Ovary (tissue), 9 donors: ENCODE results near the gene POLE3. TPM values are rescaled to one million over a fixed set of nuclear protein-coding genes. Genes with fewer than 3 reads are reported as not detected.
A peak's percentile ranks its signal among the peaks of the same experiment; 100 is the strongest.

Experiments
- DNase-seq, 5 donors: peaks; one replicate each; pipeline ENCODE4 v3.0.0-alpha.2; 2019 to 2020
- H3K27ac ChIP-seq, 2 donors: fragments of 200-600 bp; one replicate each; pipeline versions ENCODE4 v1.5.1 to v1.8.0; 2019 to 2022
- H3K27me3 ChIP-seq: fragments of 200-600 bp; one replicate; pipeline ENCODE4 v1.8.0; 2022
- H3K36me3 ChIP-seq: fragments of 200-600 bp; sonication (generic); one replicate; pipeline ENCODE4 v1.5.1; 2019
- H3K4me1 ChIP-seq: one replicate; pipeline ENCODE4 v1.8.1; 2013; ENCODE audit warnings: mild to moderate bottlenecking, moderate library complexity; ENCODE audit not compliant: insufficient read depth
- H3K4me3 ChIP-seq: fragments of 200-600 bp; sonication (generic); one replicate; pipeline ENCODE4 v1.5.1; 2017
- H3K9me3 ChIP-seq, 2 donors: fragments of 200-600 bp in 1 of 2; sonication (generic) in 1 of 2; one replicate each; pipeline versions ENCODE4 v1.5.1 to v1.8.1; 2013 to 2019; ENCODE audit warnings: mild to moderate bottlenecking in 1 of 2, moderate library complexity in 1 of 2
- CTCF ChIP-seq, 3 donors: fragments of 450-650 bp in 2 of 3; fragments of 200-600 bp in 1 of 3; IDR thresholded peaks; one replicate each; pipeline versions ENCODE4 v1.5.1 to v1.8.0; 2016 to 2022; ENCODE audit warnings: antibody characterized with exemption in 3 of 3, mild to moderate bottlenecking in 1 of 3
- EP300 ChIP-seq: sonication (generic); formaldehyde crosslinking; IDR thresholded peaks from one replicate; pipeline ENCODE4 v1.6.1; 2017; ENCODE audit warnings: antibody characterized with exemption
- POLR2A ChIP-seq: fragments of 450-650 bp; IDR thresholded peaks from one replicate; pipeline ENCODE4 v1.6.1; 2017; ENCODE audit warnings: antibody characterized with exemption, mild to moderate bottlenecking, moderate library complexity
- WGBS, 3 donors: extraction: QIAGEN DNeasy Blood & Tissue Kit in 1 of 3; methylation state at CpG; one replicate each; pipeline versions ENCODE4 v1.1.5 to v1.1.7; 2013 to 2017; 5-methylcytosine and 5-hydroxymethylcytosine counted together
- intact Hi-C, 4 donors: fragments of 100-400 bp; cut with DNase I; formaldehyde crosslinking; loops; one replicate each; pipeline versions ENCODE4 v1.11.0 to v1.15.1; 2022 to 2023
- polyA plus RNA-seq, 2 donors: library from polyadenylated mRNA; stranded (reverse); fragments of 200-250 nt in 1 of 2; fragments of 350-450 nt in 1 of 2; fragmentation: Illumina TruSeq in 1 of 2; extraction: RNeasy Lipid Tissue Mini Kit (QIAGEN cat#74804) in 1 of 2; gene quantifications; one replicate each; pipeline ENCODE4 v1.2.3, GENCODE V29; 2013 to 2014
- total RNA-seq, 7 donors: library from RNA; depleted of rRNA in 2 of 7; stranded (reverse); fragments of >200 nt in 2 of 7; fragmentation: NEBNext Ultra II Directional in 3 of 7; extraction: Animal tissue kit (Norgen Biotek cat#: 25700) in 3 of 7; gene quantifications; one replicate each; pipeline versions ENCODE4 v1.1.0 to v1.2.4, GENCODE V29; 2016 to 2023
- donor health status: DM: no; HTN: no; CAD: no; lungs with moderate emphysema.
- donor health status: DM: no; HTN: no; CAD: no.
- donor health status: Bipolar disorder and iron deficiency.
- donor health status: DM: yes; HTN: yes; CAD: no.
- donor health status: DM: no; HTN: no; CAD: no.
- donor health status: DM: yes; HTN: yes; CAD: no.

POLE3 gene
- total and polyA plus RNA-seq, 9 donors = 12.3 to 53.6 (median 25.9) TPM

GRCh38 chr9:113403646-113404045 lies 6.8 kb downstream of the POLE3 start:
- no peaks in the 10 kb centered on the region for H3K9me3 ChIP-seq
- H3K27ac ChIP-seq = no peak overlapping the region
- no peak for TF ChIP-seq EP300
- TF ChIP-seq CTCF (IDR thresholded peaks at IDR 0.05) = no peak
- TF ChIP-seq POLR2A = no peak
- WGBS, 3 donors = 76 to 82% (median 81%) methylated on average over 2 of the region's 2 CpGs
- H3K4me1 ChIP-seq = peaks cover 4% of the 10 kb centered on the region
- H3K27me3 ChIP-seq = no peaks in the 10 kb centered on the region
- intact Hi-C loops = loop anchor here in 3 of 4 donors (5.0 to 10.0 kb wide), 3 partner anchors 99 to 131 kb away; partner anchors contain the start of genes CDC26 (in 1 of the 3), PRPF4 (in 1 of the 3) and RNF183 (in 1 of the 3)
- H3K36me3 ChIP-seq = no peaks in the 10 kb centered on the region
- no peak overlapping the region for H3K4me3 ChIP-seq
- no peak for DNase-seq

DNA sequence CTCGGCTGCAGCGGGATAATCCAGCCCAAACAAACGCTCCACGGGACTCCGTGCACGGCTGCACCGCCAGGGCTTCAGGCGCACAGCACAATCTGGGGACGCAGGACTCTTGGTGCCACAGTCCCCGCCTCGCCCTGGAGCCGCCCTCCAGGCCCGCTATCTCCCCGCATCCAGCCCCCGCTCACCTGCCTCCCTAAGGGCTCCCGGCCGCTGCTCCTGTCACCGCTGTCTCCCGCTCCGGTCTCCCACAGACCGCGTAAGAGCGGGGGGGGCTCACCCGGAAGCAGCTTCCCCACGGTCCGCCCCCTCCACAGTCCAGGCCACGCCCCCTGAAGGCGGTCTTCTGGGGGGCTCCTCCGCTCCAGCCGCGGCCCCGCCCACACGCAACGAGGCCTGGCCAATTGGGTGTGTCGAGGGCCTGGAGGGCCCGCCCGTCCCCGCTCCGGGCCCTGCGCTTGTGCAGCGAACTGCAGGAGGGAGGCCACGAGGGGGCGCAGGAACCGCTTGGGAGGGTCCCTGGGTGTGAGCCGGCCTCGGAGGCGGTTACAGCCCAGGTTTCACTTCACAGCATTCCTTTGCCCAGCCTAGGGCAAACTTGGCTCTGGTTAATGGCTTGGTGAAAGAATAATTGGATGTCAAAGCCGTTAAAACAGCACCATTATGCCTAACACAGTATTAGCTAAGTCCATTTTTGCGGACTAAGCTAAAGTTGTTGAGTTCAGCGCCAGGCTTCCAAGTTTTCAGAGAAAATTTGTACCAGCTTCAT lies 9.3 kb downstream of the POLE3 start, which contains the start of gene ALAD:
Gene ALAD (minus strand): TSS at position 258 of the 766 bp plus-strand sequence. CDS start 7,725 bp downstream, outside the sequence.
- intact Hi-C loops = loop anchor here in 3 of 4 donors (5.0 to 10.0 kb wide), 3 partner anchors 96 to 129 kb away; partner anchors contain the start of genes CDC26 (in 1 of the 3), PRPF4 (in 1 of the 3) and RNF183 (in 1 of the 3)
- H3K27me3 ChIP-seq = no peaks in the 10 kb centered on the region
- WGBS, 3 donors = 2 to 3% (median 3%) methylated on average over 43 to 50 of the region's 50 CpGs
- peak; percentile 99 to 100 (median 100) for DNase-seq
- TF ChIP-seq POLR2A = no peak
- TF ChIP-seq CTCF (IDR thresholded peaks at IDR 0.05) = peak; percentile 92 to 97 (median 96)
- no peaks in the 10 kb centered on the region for H3K36me3 ChIP-seq
- no peaks in the 10 kb centered on the region for H3K9me3 ChIP-seq
- peaks cover 6% of the 10 kb centered on the region for H3K4me1 ChIP-seq
- peak within 1 kb of the TSS; percentile 17 to 29 for H3K27ac ChIP-seq
- H3K4me3 ChIP-seq = peak within 1 kb of the TSS; percentile 71

- no peak for DNase-seq
- Histone ChIP-seq H3K4me3 (no peak overlapping the region), H3K9me3 (no peaks in the 10 kb centered on the region), H3K4me1 (peaks cover 6% of the 10 kb centered on the region), H3K27ac (no peak overlapping the region), H3K27me3 (no peaks in the 10 kb centered on the region), H3K36me3 (no peaks in the 10 kb centered on the region)
- WGBS, 3 donors = 76 to 85% (median 82%) methylated on average over 3 of the region's 3 CpGs
- intact Hi-C loops = loop anchor here in 3 of 4 donors (5.0 to 10.0 kb wide), 3 partner anchors 95 to 127 kb away; partner anchors contain the start of genes CDC26 (in 1 of the 3), PRPF4 (in 1 of the 3) and RNF183 (in 1 of the 3)
- TF ChIP-seq POLR2A = no peak
- no peak for TF ChIP-seq CTCF (IDR thresholded peaks at IDR 0.05)
- no peak for TF ChIP-seq EP300
Observed at GRCh38 chr9:113399646-113400200, 10.8 kb downstream of the POLE3 start.

GRCh38 chr9:113398796-113399195 lies 11.7 kb downstream of the POLE3 start:
- H3K36me3 ChIP-seq = no peaks in the 10 kb centered on the region
- TF ChIP-seq POLR2A (no peak), EP300 (no peak), CTCF (IDR thresholded peaks at IDR 0.05) (no peak)
- no peak for DNase-seq
- H3K27ac ChIP-seq = peak overlapping the region in 1 of 2 donors; percentile 3
- peaks cover 6% of the 10 kb centered on the region for H3K4me1 ChIP-seq
- H3K4me3 ChIP-seq = no peak overlapping the region
- 66 to 91% (median 72%) methylated on average over 5 of the region's 5 CpGs for WGBS, 3 donors
- no peaks in the 10 kb centered on the region for H3K9me3 ChIP-seq
- H3K27me3 ChIP-seq = no peaks in the 10 kb centered on the region
- intact Hi-C loops = no loop called here
